ENCODE data around the gene TCEANC2. TPM values are rescaled to one million over a fixed set of nuclear protein-coding genes. Genes with fewer than 3 reads are reported as not detected.
"Not testable (repeated sequence)": the region's sequence is repeated elsewhere in the genome, so short reads cannot be mapped to it uniquely, and the experiment has no call there.

The TCEANC2 gene
- total RNA-seq, 1 donor from 2014 or later, result 3.6 TPM

DNA sequence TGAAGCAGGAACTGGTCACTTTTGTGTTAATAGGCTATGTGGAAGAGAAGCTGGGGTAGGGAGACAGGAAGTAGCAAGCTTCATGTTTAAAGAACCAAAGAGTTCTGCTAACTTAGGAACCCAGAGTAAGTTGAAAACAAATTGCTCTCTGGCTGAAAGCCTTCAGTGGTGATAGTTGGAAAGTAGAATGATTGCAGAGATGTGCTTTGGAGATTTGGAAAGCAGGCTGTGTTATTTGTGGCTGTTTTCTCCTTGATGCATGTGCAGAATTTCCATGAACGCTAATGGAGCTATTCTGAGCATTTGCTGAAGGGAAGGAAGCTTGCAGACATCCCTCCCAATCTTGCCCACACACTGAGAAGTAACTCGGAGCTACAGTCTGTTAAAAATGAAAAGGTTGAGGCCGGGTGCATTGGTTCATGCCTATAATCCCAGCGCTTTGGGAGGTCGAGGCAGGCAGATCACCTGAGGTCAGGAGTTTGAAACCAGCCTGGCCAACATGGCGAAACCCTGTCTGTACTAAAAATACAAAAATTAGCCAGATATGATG lies 45.7 kb downstream of the TCEANC2 start:
- DNase-seq (ENCODE audit: low read depth), result no peak
- TF ChIP-seq, protein P1, sequence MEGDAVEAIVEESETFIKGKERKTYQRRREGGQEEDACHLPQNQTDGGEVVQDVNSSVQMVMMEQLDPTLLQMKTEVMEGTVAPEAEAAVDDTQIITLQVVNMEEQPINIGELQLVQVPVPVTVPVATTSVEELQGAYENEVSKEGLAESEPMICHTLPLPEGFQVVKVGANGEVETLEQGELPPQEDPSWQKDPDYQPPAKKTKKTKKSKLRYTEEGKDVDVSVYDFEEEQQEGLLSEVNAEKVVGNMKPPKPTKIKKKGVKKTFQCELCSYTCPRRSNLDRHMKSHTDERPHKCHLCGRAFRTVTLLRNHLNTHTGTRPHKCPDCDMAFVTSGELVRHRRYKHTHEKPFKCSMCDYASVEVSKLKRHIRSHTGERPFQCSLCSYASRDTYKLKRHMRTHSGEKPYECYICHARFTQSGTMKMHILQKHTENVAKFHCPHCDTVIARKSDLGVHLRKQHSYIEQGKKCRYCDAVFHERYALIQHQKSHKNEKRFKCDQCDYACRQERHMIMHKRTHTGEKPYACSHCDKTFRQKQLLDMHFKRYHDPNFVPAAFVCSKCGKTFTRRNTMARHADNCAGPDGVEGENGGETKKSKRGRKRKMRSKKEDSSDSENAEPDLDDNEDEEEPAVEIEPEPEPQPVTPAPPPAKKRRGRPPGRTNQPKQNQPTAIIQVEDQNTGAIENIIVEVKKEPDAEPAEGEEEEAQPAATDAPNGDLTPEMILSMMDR (IDR thresholded peaks at IDR 0.05; ENCODE audit: insufficient read depth, low read length, poor library complexity, severe bottlenecking), result no peak
- Histone ChIP-seq H3K4me3 (ENCODE audit: low read depth, low read length) (no peak overlapping the region), H3K27me3 (ENCODE audit: control insufficient read depth, insufficient read depth, low read length) (no peaks in the 10 kb centered on the region), H3K36me3 (ENCODE audit: control insufficient read depth, insufficient read depth, low read length) (no peaks in the 10 kb centered on the region)

- H3K4me3 ChIP-seq (ENCODE audit: low read depth, low read length), result no peak overlapping the region
- no peaks in the 10 kb centered on the region for H3K27me3 ChIP-seq (ENCODE audit: control insufficient read depth, insufficient read depth, low read length)
- H3K36me3 ChIP-seq (ENCODE audit: control insufficient read depth, insufficient read depth, low read length), result no peaks in the 10 kb centered on the region
- TF ChIP-seq, protein P1 (IDR thresholded peaks at IDR 0.05; ENCODE audit: insufficient read depth, low read length, poor library complexity, severe bottlenecking), result no peak
- no peak for DNase-seq (ENCODE audit: low read depth)
Measured at GRCh38 chr1:54100500-54100899, 47.1 kb downstream of the TCEANC2 start.

DNA sequence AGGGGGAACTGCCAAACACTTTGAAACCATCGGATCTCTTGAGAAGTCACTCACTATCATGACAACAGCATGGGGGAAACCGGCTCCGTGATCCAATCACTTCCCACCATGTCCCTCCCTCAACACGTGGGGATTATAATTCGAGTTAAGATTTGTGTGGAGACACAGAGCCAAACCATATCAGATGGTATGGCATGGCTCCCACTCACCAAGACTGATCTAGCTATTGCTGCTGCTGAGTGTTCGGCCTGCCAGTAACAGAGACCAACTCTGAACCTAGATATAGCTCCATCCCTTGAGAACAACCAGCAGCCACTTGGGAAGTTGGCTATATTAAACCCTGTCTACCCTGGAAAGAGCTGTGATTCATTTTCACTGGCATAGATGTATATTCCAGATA lies 50.0 kb downstream of the TCEANC2 start:
- TF ChIP-seq, protein P1 (IDR thresholded peaks at IDR 0.05; ENCODE audit: insufficient read depth, low read length, poor library complexity, severe bottlenecking), result no peak

GRCh38 chr1:54104613-54105012 lies 51.2 kb downstream of the TCEANC2 start:
- not testable (repeated sequence) for H3K4me3 ChIP-seq (ENCODE audit: low read depth, low read length); H3K36me3 ChIP-seq (ENCODE audit: control insufficient read depth, insufficient read depth, low read length); DNase-seq (ENCODE audit: low read depth); H3K27me3 ChIP-seq (ENCODE audit: control insufficient read depth, insufficient read depth, low read length)

More for the DNA sequence above, 50.0 kb downstream of the TCEANC2 start:
- DNase-seq (ENCODE audit: low read depth), result no peak
- Histone ChIP-seq H3K27me3 (ENCODE audit: control insufficient read depth, insufficient read depth, low read length) (no peaks in the 10 kb centered on the region), H3K4me3 (ENCODE audit: low read depth, low read length) (no peak overlapping the region), H3K36me3 (ENCODE audit: control insufficient read depth, insufficient read depth, low read length) (no peaks in the 10 kb centered on the region)

GRCh38 chr1:54105080-54105479 lies 51.7 kb downstream of the TCEANC2 start:
- H3K4me3 ChIP-seq (ENCODE audit: low read depth, low read length), result no peak overlapping the region
- TF ChIP-seq, protein P1 (IDR thresholded peaks at IDR 0.05; ENCODE audit: insufficient read depth, low read length, poor library complexity, severe bottlenecking), result no peak
- no peaks in the 10 kb centered on the region for H3K36me3 ChIP-seq (ENCODE audit: control insufficient read depth, insufficient read depth, low read length)
- H3K27me3 ChIP-seq (ENCODE audit: control insufficient read depth, insufficient read depth, low read length), result no peaks in the 10 kb centered on the region
- no peak for DNase-seq (ENCODE audit: low read depth)

DNA sequence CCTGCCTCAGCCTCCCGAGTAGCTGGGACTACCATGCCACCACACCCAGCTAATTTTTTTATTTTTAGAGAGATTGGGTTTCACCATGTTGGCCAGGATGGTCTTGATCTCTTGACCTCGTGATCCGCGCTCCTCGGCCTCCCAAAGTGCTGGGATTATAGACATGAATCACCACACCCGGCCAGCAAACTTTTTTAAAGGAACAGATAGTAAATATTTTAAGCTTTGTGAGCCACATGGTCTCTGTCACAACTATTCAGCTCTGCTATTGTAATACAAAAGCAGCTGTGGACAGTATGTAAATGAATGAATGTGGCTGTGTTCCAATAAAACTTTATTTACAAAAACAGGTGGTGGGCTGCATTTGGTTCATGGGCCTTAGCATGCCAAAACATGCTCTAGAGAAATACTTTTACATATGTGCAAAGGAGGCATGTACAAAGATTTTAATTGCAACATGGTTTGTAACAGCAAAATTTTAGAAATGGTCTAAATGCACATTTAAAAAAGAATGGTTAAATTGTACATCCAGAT lies 52.4 kb downstream of the TCEANC2 start:
- DNase-seq (ENCODE audit: low read depth), result no peak
- no peak overlapping the region for H3K4me3 ChIP-seq (ENCODE audit: low read depth, low read length)
- TF ChIP-seq, protein P1 (IDR thresholded peaks at IDR 0.05; ENCODE audit: insufficient read depth, low read length, poor library complexity, severe bottlenecking), result no peak
- H3K27me3 ChIP-seq (ENCODE audit: control insufficient read depth, insufficient read depth, low read length), result no peaks in the 10 kb centered on the region
- no peaks in the 10 kb centered on the region for H3K36me3 ChIP-seq (ENCODE audit: control insufficient read depth, insufficient read depth, low read length)
